NOMO-1 treated with dmso at 0.1 percent for 144 hours (cell line): ENCODE data around the gene PTPDC1.

Source experiments
- DNase-seq: peaks from one replicate; lab custom pipeline; 2025; ENCODE audit not compliant: unreplicated experiment; lab: John Stamatoyannopoulos, UW

The PTPDC1 gene

GRCh38 chr9:94084314-94084713 lies at the start of gene PTPDC1:
TSS of gene PTPDC1 (plus strand) at chr9:94084464. CDS start at chr9:94084531, 67 bp downstream.
- no peak for DNase-seq

- no peak for DNase-seq
Observed at GRCh38 chr9:94034511-94034910, 49.8 kb upstream of the PTPDC1 start.

- no peak for DNase-seq
Observed at GRCh38 chr9:94039786-94040185, 44.5 kb upstream of the PTPDC1 start.

- no peak for DNase-seq
Observed at GRCh38 chr9:94042516-94043360, 41.5 kb upstream of the PTPDC1 start.

- DNase-seq = no peak
Observed at GRCh38 chr9:94054716-94055115, 29.5 kb upstream of the PTPDC1 start.

- no peak for DNase-seq
Observed at GRCh38 chr9:94056442-94056974, 27.8 kb upstream of the PTPDC1 start.

- no peak for DNase-seq
Observed at GRCh38 chr9:94057918-94058317, 26.3 kb upstream of the PTPDC1 start.

GRCh38 chr9:94061864-94062263 lies 22.4 kb upstream of the PTPDC1 start:
- no peak for DNase-seq

GRCh38 chr9:94065535-94065961 lies 18.7 kb upstream of the PTPDC1 start:
- peak; percentile 2 for DNase-seq

- DNase-seq = no peak
Observed at GRCh38 chr9:94068257-94068656, 16.0 kb upstream of the PTPDC1 start.

GRCh38 chr9:94076557-94076956 lies 7.7 kb upstream of the PTPDC1 start:
- DNase-seq = no peak

GRCh38 chr9:94078086-94078485 lies 6.2 kb upstream of the PTPDC1 start:
- no peak for DNase-seq

- DNase-seq = no peak
Observed at GRCh38 chr9:94079236-94079635, 5.0 kb upstream of the PTPDC1 start.

GRCh38 chr9:94080249-94080648 lies 4.0 kb upstream of the PTPDC1 start:
- DNase-seq = no peak

GRCh38 chr9:94081435-94081834 lies 2.8 kb upstream of the PTPDC1 start:
- DNase-seq = no peak

GRCh38 chr9:94081864-94082463 lies 2.3 kb upstream of the PTPDC1 start:
- no peak for DNase-seq

GRCh38 chr9:94082553-94082952 lies 1.7 kb upstream of the PTPDC1 start:
- DNase-seq = no peak

- no peak for DNase-seq
Observed at GRCh38 chr9:94082956-94083355, 1.3 kb upstream of the PTPDC1 start.

- no peak for DNase-seq
Observed at GRCh38 chr9:94083384-94083783, 880 bp upstream of the PTPDC1 start.

GRCh38 chr9:94085062-94085639 lies 887 bp downstream of the PTPDC1 start:
- no peak for DNase-seq

- no peak for DNase-seq
Observed at GRCh38 chr9:94086486-94087345, 2.5 kb downstream of the PTPDC1 start.
